ENCODE data around the gene COL6A3.

- TF ChIP-seq CTCF (conservative IDR thresholded peaks at IDR 0.05; ENCODE audit: low read depth, low read length) (no peak), EZH2 (IDR thresholded peaks at IDR 0.05; ENCODE audit: borderline replicate concordance, low read depth, low read length, poor library complexity, severe bottlenecking) (no peak)
These were observed 62.2 kb downstream of the COL6A3 start for GRCh38 chr2:237351796-237352195.

All from A673 (cell line).